Vagina (tissue), 2 donors: ENCODE data around the gene MSANTD1.

Source experiments
- POLR2A ChIP-seq, 2 donors: fragments of 450-650 bp; IDR thresholded peaks; one replicate each; pipeline ENCODE4 v1.6.1; 2017; ENCODE audit warnings: antibody characterized with exemption in 2 of 2, mild to moderate bottlenecking in 2 of 2, moderate library complexity in 2 of 2
- POLR2AphosphoS5 ChIP-seq, 2 donors: sonication (generic); formaldehyde crosslinking; IDR thresholded peaks; one replicate each; pipeline ENCODE4 v1.9.0; 2017; ENCODE audit warnings: antibody characterized with exemption in 2 of 2, mild to moderate bottlenecking in 2 of 2, low read depth in 1 of 2; ENCODE audit not compliant: insufficient read depth in 1 of 2
- TF ChIP-seq, protein P1 (sequence below), 3 experiments: fragments of 450-650 bp in 2 of 3; fragments of 200-600 bp in 1 of 3; sonication (generic) in 1 of 3; IDR thresholded peaks; one replicate each; pipeline ENCODE4 v1.5.1; 2017 to 2019; ENCODE audit warnings: antibody characterized with exemption in 3 of 3, mild to moderate bottlenecking in 2 of 3, moderate library complexity in 2 of 3

DNA sequence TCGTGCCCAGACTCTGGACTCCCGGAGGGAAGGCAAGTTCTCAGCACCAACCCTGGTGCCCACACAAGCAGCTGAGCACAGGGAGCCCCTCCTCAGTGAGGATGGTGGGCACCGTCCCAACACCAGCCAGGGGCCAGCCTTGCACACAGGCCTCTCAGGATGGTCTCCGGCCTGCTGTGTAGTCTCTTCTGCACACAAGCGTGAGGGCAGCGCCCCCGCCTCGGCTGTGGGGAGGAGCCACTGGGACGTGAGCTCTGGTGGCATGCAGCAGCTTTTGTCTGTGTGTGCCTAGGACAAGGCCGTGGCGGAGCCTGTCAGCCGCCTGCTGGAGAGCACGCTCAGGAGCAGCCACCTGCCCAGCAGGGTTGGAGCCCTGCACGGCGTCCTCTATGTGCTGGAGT lies 16.1 kb upstream of the MSANTD1 start:
- TF ChIP-seq POLR2A (IDR thresholded peaks at IDR 0.05) = no peak
- TF ChIP-seq, protein P1, sequence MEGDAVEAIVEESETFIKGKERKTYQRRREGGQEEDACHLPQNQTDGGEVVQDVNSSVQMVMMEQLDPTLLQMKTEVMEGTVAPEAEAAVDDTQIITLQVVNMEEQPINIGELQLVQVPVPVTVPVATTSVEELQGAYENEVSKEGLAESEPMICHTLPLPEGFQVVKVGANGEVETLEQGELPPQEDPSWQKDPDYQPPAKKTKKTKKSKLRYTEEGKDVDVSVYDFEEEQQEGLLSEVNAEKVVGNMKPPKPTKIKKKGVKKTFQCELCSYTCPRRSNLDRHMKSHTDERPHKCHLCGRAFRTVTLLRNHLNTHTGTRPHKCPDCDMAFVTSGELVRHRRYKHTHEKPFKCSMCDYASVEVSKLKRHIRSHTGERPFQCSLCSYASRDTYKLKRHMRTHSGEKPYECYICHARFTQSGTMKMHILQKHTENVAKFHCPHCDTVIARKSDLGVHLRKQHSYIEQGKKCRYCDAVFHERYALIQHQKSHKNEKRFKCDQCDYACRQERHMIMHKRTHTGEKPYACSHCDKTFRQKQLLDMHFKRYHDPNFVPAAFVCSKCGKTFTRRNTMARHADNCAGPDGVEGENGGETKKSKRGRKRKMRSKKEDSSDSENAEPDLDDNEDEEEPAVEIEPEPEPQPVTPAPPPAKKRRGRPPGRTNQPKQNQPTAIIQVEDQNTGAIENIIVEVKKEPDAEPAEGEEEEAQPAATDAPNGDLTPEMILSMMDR (IDR thresholded peaks at IDR 0.05) = no peak
- TF ChIP-seq POLR2AphosphoS5 (IDR thresholded peaks at IDR 0.05; ENCODE audit: insufficient read depth in 1 of 2, low read depth in 1 of 2) = no peak
